GM12875 (cell line): ENCODE data around the gene FBXL17.

Source experiments
- H3K4me3 ChIP-seq: one replicate; pipeline ENCODE4 v1.5.1; 2011; ENCODE audit warnings: low read depth, low read length, control low read depth
- TF ChIP-seq, protein P1 (sequence below): IDR thresholded peaks from 2 replicates; pipeline ENCODE4 v1.5.1; 2011; ENCODE audit warnings: low read depth, mild to moderate bottlenecking, control low read depth, inconsistent platforms, low read length, moderate library complexity, borderline replicate concordance; ENCODE audit not compliant: insufficient read depth

Gene FBXL17

DNA sequence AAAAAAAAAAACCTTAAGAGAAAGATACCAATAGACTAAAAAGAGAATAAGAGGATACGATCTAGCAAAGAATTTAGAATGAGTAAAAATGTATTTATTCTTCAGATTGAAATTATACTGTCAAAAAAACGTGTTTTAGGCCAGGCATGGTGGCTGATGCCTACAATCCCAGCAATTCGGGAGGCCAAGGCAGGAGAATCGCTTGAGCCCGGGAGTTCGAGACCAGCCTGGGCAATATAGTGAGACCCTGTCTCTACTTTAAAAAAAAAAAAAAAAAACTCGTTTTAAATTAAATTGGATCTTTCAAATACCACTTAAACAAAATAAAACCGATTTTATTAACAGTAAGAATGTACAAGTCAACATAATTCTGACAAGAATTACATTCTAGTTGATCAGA lies 41.8 kb downstream of the FBXL17 start:
- TF ChIP-seq, protein P1, sequence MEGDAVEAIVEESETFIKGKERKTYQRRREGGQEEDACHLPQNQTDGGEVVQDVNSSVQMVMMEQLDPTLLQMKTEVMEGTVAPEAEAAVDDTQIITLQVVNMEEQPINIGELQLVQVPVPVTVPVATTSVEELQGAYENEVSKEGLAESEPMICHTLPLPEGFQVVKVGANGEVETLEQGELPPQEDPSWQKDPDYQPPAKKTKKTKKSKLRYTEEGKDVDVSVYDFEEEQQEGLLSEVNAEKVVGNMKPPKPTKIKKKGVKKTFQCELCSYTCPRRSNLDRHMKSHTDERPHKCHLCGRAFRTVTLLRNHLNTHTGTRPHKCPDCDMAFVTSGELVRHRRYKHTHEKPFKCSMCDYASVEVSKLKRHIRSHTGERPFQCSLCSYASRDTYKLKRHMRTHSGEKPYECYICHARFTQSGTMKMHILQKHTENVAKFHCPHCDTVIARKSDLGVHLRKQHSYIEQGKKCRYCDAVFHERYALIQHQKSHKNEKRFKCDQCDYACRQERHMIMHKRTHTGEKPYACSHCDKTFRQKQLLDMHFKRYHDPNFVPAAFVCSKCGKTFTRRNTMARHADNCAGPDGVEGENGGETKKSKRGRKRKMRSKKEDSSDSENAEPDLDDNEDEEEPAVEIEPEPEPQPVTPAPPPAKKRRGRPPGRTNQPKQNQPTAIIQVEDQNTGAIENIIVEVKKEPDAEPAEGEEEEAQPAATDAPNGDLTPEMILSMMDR = no peak
- no peak overlapping the region for H3K4me3 ChIP-seq

DNA sequence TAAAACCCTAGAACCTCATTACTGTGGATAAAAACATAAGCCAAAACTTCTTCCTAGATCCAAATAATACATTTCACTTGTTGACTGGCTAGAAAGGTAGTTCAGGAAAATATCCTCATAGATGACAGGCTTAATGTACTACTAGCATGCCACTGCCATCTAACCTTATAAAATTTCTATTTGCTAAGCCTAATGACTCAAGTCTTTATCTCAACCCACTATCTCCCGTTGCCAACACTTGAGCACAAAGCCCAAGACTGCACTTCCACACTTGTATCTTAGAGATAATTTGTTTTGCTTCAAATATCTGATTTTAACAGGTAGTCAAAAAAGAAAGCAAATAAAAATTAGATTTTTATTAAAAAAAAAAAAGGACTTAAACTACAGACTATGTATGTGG lies 42.7 kb downstream of the FBXL17 start:
- H3K4me3 ChIP-seq = no peak overlapping the region
- TF ChIP-seq, protein P1 = no peak

GRCh38 chr5:108334225-108334624 lies 47.7 kb downstream of the FBXL17 start:
- TF ChIP-seq, protein P1 = no peak
- no peak overlapping the region for H3K4me3 ChIP-seq

DNA sequence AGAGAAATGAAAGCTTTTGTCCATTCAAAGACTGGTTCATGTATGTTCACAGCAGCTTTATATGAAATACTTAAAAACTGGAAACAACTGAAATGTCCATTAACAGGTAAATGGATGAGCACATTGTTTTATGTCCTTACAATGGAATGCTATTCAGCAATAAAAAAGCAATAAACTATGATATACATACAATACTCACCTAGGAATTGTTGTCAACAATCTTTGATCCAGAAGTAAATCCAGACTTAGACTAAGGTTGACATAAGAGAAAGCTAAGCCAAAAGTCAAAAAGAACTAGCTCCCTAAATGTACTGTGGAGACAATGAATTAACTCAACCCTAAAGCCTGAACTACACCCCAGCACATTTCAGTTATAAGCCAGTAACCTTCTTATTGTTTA lies 54.9 kb downstream of the FBXL17 start:
- H3K4me3 ChIP-seq = no peak overlapping the region
- TF ChIP-seq, protein P1 = no peak

DNA sequence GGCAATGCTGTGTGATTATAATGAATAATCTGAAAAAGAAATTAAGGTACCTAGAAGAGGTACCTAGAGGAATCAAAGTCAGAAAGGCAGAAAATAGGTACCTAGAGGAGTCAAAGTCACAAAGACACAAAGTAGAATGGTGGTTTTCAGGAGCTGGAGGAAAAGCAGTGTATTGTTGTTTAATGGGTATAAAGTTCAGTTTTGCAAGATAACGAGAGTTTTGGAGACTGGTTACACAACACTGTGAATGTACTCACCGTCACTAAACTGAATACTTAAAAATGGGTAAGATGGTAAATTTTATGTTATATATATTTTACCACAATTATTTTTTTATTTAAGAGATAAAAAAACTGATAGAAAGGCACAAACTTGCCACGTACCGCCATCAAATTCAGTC lies 57.0 kb downstream of the FBXL17 start:
- TF ChIP-seq, protein P1 = no peak
- H3K4me3 ChIP-seq = no peak overlapping the region

DNA sequence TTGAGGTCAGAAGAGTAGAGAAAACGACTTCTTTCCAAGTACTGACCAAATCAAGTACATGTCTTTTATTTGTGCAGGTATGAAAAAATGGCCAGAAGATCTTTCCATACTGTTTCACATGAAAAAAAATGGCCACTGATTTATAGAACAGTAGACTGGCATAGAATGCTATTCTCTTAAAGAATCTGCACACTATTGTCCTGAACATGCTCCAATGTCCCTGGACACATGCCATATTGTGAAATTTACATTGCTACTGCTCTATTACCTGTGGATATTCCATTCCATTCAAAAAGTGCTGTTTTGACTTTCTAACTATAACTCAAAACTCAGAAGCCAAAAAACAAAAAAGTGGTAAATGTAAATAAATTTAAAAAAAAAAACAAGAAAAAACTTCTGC lies 60.6 kb downstream of the FBXL17 start:
- TF ChIP-seq, protein P1 = no peak
- no peak overlapping the region for H3K4me3 ChIP-seq

- no peak overlapping the region for H3K4me3 ChIP-seq
Measured at GRCh38 chr5:108320231-108320630, 61.7 kb downstream of the FBXL17 start.

More at GRCh38 chr5:108320231-108320630, 61.7 kb downstream of the FBXL17 start:
- TF ChIP-seq, protein P1 = no peak
